Muscle of arm (tissue), 12 donors: ENCODE measurements around the gene AGMO. TPM values are rescaled to one million over a fixed set of nuclear protein-coding genes. Genes with fewer than 3 reads are reported as not detected.

Source experiments
- DNase-seq: peaks from one replicate; pipeline ENCODE4 v3.0.0-alpha.2; 2013
- polyA plus RNA-seq, 12 donors: library from polyadenylated mRNA; unstranded; fragments of 120-200 nt; gene quantifications; one replicate each; pipeline ENCODE4 v1.2.1, GENCODE V29; 2013; ENCODE audit not compliant: insufficient read length in 12 of 12

The AGMO gene
- polyA plus RNA-seq, 12 donors, result 0.28 to 0.59 (median 0.37) TPM; not detected in 2

DNA sequence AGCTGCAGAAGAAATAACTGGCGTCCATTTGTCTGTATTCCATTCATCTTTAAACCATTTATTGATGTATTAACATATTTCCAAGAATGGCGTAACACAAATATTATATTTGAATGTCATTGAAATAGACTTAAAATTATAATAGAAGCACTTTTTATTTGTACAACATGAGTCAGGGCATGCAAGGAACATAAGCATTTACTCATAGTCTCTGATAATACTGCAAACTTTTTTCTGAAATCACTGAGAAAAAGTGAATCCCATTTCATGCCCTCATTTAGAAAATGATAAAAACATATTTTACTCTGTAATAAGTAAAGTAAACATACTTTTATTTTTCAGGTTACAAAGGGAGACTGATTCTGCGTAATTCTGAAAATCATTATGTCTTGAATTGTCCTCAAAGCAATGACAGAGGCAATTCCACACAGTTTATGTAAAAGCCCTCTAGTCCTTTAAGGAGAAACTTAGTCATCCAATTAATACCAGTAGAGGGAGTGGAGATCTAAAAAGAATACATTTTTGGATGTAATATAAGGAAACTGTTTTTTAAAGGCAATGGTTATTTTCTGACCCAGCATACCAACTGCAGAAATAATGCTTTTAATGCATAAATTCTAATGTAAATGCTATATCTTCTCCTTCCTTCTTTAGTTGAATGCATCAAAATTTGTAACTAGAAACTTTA is 58.1 kb downstream of the AGMO start:
- no peak for DNase-seq

DNA sequence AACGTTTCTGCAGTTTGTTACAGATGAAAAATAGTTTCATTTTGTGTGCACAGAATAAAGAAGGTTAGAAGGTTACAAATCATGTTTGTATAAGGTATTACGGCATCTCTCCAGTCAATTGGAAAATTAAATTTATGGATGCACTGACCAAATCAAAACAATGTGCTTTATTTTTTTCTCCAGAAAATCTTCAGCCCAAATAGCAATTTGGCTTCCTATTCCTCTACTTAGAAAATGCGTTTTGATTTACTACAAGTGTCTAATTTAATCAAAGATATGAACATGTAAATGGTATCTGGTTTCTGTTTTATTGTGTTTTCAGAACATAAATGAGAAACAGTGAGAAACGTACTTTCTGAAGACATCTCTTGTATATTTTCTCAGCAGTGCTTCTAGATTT is 63.4 kb downstream of the AGMO start:
- no peak for DNase-seq

DNA sequence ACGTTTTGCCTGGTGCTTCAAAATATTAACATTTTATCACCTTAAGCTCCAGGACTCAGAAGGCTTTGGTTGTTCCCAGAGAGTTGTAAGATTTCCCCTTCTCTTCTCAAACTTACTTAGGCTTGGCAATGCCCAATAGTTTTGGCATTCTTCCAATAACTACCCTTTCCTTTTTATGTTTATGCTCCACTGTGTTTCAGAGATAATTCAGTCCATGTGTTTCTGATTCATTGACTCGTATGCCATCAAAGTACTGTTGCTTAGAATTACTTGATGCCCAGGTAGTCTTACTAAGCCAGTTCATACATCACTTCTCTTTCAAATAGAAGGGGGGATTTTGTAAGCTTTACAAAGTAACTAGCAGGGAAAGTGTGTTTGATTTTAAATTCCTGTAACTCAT is 66.6 kb downstream of the AGMO start:
- DNase-seq, result no peak

GRCh38 chr7:15494711-15495110 is 67.1 kb downstream of the AGMO start:
- no peak for DNase-seq

GRCh38 chr7:15491361-15491760 is 70.5 kb downstream of the AGMO start:
- no peak for DNase-seq

- peak; percentile 65 for DNase-seq
Measured at GRCh38 chr7:15490291-15490690, 71.5 kb downstream of the AGMO start.

DNA sequence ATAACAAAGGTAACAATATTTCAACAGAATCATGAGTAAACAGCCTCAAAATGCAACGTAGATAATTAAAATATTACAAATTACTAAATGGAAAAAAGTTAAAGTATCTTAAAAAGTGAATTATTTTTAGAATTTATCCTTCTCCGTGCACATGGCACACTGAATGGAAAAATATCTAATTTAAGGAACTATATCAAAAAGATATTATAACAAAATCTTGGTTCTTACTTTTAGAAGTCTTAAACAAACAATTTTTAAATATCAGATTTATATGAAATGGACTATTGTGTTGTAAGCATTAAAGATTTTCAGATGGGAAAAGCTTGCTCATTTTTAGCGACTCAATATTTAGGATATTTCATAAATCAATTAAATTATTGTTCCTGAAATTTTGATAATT is 72.0 kb downstream of the AGMO start:
- no peak for DNase-seq

DNA sequence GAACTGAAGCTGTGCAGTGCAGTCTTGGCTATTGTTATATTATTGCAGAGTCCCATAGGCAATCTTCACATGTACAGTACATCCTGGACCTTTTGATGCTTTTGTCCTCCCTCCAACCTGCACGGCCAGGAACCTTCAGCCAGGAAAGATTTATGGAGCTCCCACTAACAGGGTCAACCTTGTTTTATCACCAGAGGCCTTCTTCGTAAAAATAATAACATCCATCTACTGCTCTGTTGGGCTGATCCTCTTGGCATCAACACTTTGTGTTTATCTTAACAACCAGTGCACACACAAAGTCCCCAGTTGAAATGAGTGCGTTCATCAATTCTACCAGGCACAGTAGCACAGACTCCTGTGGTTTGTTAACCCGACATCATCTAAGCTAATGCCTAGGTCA is 72.4 kb downstream of the AGMO start:
- peak; percentile 79 for DNase-seq

DNA sequence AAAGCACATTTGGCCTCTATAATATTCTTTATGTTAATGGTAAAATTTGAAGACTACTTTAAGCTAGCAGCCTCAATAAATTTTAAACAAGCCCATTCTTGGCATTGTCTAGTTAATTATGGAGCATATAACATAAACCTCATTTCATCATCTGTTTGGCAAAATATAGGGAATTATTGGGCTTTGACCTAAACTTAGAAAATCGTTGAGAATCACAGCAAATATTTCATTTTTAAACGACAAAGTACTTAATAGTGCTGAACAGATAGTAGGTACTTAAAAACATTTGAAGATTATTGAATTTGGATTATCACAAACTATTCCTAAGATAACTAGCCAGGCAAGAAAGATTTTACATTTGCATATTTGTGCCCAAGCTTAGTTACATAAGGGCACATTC is 73.4 kb downstream of the AGMO start:
- DNase-seq, result no peak

GRCh38 chr7:15487896-15488295 is 73.9 kb downstream of the AGMO start:
- DNase-seq, result no peak

- no peak for DNase-seq
Measured at GRCh38 chr7:15485998-15486397, 75.8 kb downstream of the AGMO start.

DNA sequence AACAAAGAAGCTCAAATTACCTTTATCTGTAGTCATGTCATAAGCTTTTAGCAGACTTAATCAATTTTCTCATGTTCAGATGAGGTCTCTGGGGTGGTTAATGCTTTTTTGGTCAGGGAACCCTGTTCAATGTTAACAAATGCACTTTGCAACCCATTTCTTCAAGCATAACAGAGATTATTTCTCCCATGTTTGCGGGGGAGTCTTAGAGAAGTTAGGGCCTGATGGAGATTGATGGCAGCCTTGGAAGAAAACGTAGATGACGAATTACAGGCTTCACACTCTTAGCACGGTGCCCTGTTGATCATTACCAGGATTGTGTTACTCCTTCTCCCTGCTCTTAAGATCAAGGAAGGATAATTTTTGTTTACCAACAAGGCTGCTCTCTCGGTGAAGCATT is 76.4 kb downstream of the AGMO start:
- no peak for DNase-seq

DNA sequence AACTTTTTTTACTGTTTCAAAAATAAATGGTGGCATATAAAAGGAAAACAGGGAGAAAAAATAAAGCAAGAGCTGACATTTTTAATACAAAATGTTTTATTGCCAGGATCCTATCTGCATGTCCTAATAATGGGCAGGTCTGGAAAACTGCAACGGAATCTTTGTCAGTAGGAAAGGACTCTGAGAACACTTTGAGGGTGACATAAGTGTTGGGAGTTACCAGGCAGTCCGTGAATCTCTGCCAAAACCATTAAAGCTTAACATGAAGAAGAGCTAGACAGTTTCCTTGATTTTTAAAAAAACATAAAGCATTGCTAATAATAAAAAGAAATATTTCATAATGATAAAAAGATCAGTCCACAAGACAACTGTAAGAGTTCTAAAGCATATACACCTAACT is 80.7 kb downstream of the AGMO start:
- no peak for DNase-seq

DNA sequence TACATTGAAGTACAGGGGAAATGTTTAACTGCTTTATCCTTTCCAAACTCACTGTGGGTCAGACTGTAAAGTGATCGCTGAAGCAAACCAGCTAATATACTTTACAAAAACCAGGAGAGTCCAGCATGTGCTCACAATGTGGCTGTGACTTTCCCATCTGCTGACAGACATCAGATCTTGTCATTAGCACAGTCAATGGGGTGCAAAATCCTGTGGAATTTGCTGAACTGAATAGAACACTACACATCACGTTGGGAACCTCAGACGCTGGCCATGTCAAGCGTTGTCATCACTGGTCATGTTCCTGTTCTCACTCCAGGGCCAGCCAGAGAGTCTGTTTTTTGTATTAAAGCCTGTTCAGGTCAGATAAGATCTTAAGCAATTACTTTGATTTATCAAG is 83.4 kb downstream of the AGMO start:
- DNase-seq, result no peak

DNA sequence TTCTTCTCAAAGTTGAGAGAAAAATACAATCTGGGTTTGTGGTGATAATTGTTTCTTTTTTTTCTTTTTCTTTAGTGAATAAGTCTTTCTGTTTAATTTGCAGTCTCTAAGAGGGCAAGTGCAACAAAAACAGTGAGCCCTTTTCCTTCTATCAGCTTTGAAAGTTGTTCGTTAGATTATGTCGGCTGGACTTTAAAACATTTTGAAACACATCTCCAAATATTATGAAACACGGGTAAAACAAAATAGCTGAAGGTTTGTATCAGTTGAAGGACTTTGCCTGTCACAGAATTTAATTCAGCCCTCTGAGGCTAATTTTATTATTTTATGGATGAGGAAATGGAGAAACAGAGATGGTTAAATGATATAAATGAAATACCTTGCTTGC is 85.3 kb downstream of the AGMO start:
- DNase-seq, result no peak

DNA sequence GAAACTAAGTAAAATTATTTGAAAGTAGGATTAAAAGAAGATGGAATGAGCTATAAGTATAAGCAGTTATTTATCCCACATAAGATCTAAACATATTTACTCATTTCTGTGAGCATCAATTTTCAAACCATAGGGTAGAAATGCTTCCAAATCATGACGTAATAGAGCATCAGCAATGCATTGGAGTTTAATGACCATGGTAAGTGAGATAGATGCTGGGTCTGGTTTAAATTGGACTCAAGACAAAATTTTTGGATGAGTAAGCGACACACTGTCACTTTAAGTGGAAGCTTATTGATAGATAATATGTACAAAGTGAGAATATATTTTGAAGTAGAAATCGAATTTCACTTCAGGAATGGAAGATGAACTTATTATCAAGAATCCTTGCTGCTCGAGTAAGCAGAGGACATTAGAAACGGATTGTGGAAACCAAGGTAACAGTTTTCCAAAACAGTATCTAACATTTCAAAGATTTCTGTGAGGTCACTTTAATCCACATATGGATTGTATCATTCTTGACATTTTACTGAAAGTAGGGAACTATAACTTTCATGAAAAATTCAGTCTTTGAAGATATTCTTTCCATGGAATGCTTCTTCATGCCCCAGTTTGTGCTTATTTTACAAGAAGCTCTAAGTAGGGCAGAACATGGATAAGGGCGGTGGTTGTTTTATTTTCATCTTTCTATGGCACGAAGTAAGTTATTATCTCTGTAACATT is 85.8 kb downstream of the AGMO start:
- DNase-seq, result no peak

DNA sequence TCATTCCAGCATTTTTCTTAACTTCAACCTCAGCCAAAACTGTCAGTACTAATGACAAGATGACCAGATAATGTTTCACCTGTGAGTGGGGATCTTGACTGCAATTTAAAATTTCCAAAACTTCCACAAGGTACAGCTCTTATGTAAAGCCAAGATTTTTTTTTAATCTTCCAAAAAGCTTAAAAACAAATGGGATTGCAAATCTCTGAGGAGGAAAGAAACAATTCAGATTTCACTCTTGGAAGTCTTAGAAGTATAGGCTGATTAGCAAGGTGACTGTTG is 90.2 kb downstream of the AGMO start:
- DNase-seq, result no peak

GRCh38 chr7:15470825-15471668 is 90.8 kb downstream of the AGMO start:
- no peak for DNase-seq

DNA sequence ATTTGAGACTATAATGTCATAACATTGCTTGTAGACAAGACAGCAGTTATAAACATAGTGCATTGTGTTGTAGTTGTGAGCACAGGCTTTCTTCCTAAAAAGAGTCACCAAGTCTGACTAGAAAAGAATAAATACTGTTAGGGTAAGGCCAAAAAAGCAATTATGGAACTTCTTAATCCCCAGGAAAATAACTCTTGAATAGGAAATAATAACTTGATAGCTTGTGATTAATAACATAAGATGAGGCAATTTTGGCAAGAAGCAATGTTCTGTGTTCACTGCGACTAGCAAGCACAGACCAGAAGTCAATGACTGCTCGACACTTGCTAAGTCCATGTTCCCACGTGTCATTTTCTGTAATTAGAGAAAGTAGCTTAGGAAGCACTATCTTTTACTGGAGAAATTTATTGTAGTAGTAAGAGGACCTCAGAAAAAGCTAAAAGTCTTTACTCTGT is 97.1 kb downstream of the AGMO start:
- DNase-seq, result no peak

- DNase-seq, result no peak
Measured at GRCh38 chr7:15463801-15464666, 97.8 kb downstream of the AGMO start.

GRCh38 chr7:15462721-15463389 is 99.0 kb downstream of the AGMO start:
- no peak for DNase-seq
